Measurements from ENCODE around the gene NELL1.
A peak's percentile ranks its signal among the peaks of the same experiment; 100 is the strongest.

NELL1 gene

GRCh38 chr11:21520244-21520643 is 850.9 kb downstream of the NELL1 start:
- no peak for DNase-seq

DNA sequence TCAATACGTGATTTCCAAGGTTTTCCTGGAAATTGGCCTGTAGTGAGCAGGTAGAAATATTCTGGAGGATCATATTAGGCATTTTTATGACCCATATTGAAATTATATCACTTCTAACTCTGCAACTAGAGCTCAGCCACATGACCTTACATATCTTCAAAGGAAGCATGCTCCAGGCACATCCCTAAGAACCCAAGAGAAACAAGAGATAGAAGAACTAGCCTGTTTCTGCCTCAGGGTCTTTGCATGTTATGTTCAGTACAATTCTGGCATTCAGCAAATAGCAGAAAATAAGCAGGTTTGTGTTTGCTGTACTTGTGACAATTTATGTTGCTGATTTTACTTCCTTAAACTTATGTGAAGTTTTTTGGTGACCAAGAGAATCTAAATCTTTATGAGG is 859.8 kb downstream of the NELL1 start:
- no peak for DNase-seq

DNA sequence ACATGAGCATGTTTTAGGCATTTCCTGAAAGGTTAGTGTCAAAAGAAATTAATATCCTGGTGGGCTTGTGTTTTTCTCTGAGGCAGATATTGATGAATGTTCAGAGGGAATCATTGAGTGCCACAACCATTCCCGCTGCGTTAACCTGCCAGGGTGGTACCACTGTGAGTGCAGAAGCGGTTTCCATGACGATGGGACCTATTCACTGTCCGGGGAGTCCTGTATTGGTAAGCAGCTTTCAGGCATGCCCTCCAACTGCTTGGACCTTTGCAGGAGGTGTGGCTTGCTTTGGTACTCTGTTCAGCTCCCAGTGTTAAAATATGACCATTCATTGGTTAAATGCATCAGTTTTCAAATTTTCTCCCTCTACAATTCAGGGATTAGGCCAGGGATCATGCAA is 864.9 kb downstream of the NELL1 start:
- no peak for DNase-seq

DNA sequence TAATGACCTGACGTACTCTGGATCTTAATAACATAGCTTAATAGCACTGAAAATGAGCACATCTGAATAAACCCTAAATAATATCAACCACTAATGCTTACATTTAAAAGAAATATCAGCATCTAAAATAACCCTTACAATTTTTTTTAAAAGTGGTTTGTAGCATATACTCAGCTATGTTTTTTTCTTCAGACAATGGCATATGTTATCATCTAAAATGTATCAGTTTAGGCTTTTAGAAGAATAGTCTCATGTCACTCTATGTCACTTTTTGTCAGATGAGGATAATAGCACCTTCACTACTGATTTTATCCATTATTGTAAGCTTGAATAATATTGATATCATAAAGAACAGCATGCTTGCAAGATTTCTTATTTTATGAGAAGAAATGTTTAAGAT is 868.6 kb downstream of the NELL1 start:
- DNase-seq = no peak

GRCh38 chr11:21541187-21541751 is 871.9 kb downstream of the NELL1 start:
- no peak for DNase-seq

- no peak for DNase-seq
Observed at GRCh38 chr11:21543901-21544300, 874.5 kb downstream of the NELL1 start.

DNA sequence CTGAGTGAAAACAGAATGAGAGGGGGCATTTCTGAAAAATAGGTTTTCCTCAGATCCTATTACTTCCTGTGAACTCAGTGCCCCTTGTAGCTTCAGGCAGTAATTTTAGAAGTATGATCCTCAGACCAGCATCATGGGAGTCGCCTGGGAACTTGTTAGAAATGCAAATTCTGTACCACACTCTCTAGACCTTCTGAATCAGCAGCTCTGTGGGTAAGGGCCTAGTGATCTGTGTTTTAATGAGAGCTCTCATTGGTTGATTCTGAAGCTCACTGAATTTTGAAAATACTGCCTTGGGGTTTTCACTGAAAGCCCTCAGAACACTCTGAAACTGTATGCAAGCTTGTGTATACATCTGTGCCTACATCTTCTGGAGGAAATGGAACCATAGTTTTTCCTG is 876.3 kb downstream of the NELL1 start:
- no peak for DNase-seq

DNA sequence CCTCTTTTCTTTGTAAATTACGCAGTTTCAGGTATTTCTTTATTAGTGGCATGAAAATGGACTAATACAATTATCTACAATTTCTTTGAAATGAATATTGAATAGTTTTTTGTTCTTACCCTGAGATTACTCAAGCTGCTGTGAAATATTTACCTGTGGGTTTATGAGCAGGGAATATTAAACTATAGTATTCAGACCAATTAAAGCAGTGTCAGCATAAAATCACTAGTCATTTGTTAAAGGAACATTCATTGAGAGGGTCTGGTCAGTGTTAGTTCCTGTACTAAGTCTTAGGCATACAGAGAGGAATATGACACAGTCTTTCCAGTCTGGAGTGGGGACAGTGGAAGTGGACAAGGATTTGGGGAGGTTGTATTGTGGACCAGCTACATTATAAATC is 877.3 kb downstream of the NELL1 start:
- no peak for DNase-seq

DNA sequence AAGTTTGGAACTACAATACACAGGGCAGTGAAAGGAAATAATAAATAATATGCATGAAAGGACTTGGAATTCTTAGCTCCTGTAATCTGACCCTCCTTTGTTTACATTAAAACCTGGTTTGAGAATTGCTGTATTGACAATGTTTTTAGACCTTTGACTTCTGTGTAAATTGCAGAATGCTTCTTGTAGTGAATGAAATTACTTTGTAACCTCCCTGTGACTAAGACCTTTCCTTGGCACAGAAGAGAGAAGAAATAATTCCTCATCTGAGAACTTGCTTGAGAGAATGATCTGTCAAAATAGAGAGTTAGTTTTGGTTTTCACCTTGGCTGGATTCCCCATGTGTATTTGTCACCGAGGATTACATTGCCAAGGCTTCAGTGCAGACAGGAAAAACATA is 883.5 kb downstream of the NELL1 start:
- DNase-seq = no peak

- no peak for DNase-seq
Observed at GRCh38 chr11:21553795-21554194, 884.4 kb downstream of the NELL1 start.

- DNase-seq = no peak
Observed at GRCh38 chr11:21554284-21554683, 884.9 kb downstream of the NELL1 start.

- DNase-seq = no peak
Observed at GRCh38 chr11:21556926-21557325, 887.5 kb downstream of the NELL1 start.

- DNase-seq = no peak
Observed at GRCh38 chr11:21560466-21560975, 891.1 kb downstream of the NELL1 start.

DNA sequence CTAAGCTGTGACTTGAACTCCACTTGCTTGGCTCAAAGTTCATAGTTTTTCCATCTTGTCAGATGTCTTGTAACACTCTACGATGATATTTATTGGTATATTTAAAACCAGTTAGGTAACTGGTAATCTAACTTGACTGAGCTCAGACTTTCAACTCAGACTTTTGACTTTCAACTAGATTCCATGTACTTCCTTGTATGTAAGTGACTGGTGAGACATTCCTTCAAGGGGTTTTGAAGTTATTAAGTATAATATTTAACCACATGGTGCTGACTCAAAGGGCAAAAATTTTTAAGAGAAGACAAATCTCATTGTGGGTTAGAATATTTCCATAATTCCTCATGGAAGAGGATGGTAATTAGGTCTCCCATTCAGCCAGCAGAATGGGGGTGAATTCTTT is 892.2 kb downstream of the NELL1 start:
- no peak for DNase-seq

DNA sequence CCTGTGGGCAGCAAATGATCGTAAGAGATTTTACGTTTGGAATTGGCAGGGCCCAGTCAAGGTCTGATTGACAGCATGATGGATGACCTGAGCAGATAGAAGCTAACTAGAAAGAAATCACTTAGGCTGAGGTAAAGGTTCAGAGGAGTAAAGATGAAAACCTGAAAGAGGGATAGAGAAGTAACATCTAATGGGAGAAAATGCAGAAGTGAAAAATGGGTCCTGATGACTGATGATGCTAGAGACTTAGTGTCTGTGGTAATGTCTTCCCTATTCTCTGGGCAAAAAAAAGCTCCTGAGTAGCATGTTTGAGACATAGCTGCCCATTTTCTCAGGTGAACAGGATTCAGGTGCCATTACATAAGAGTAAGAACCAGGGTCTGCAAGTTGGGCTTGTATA is 894.7 kb downstream of the NELL1 start:
- DNase-seq = no peak

DNA sequence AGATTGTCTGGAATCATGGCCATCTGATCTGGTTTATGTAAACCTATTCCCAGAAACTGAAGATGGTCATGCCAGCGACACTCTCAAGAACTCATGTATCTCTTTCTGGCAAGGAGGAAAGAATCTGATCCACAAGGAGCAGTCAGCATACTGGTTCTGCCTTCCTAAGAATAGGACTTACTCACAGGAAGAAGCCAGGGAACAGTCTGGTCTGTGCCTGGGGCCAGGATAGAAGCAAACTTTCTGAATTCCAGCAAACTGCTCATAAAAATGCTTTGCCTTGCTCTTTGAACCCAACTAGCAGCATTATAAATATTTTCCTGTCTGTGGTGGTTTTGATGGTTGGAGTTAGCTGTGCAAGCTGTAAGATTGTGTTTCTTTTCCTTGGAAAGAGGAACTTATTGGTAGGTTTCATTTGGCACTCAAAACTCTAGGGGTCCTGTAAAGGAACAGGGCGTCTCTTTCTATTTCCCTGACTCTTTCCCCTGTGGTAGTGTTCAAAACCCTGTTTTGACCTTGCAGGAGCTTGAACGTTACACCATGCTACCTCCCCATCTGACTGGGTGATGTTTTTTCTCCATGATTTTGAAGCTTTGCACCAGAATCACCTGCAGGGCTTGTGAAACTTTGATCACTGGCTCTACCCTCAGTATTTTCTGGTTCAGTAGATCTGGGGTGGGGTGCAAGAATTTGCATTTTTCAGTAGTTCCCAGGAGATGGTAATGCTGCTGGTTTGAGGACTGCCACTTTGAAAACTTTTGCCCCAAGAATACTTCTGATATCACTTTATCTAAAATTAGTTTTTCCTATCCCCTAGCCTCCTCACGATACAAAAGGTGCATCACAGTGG is 895.7 kb downstream of the NELL1 start:
- DNase-seq = peak; percentile 40 to 43

DNA sequence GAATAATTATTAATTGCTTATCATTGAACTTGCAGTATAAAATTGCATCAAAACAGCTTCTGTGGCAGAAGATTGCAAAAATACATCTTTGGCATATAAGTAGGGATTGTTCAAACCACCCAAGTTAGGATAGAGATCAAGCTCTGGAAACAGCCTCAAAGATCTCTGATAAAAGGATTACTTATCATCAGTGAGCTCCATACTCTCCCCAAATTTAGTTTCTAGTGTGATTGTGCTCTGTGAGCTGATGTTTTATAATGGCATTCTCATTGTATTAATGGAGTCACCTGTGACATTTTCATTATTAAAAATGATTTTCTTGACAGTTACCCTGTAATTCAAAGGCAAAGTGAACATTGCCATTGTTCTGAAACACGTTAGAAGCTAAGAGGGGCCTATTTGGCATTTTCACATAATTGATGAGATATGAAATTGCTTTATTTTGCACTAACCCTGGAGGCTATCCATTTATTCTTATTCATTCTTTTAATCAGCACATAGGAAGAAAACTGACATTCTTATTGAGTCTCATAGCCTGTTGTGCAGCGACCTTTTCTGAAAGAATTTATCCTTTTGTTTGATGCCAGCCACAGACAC is 897.2 kb downstream of the NELL1 start:
- no peak for DNase-seq

- no peak for DNase-seq
Observed at GRCh38 chr11:21567645-21568290, 898.4 kb downstream of the NELL1 start.

DNA sequence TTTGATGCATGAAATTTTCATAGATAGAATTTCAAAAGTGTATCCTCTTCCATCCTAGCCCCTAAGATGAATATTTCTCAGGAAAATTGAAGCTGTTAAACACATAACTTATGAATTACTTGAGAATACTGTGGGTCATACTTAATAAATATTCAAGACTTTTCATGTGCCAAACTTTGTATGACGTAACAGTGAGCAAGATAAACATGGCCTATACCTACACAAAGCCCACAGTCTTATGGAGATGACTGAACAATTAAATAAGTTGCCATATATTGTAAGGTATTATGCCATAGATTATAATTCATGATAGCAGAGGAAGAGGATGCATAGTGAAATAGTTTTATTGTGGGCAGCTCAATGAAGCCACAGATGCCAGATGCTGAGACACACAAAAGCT is 902.8 kb downstream of the NELL1 start:
- no peak for DNase-seq

DNA sequence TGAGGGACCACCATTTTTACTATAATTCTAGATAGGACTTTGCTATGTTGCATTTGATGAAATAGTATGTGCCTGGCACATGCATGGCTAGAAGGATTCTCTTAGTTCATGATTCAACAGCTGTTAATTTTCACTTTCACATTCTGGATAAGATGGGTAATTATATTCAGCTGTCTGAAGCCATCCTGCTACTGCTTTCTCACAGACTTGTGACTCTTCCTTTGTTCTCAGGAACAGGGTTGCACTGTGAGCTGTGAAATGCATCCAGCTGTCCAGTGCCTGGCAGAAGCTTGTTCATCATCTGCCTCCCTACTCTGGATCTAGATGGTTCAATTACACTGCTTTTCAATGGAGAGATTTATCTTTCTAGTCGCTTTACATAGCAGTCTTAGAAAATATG is 913.4 kb downstream of the NELL1 start:
- no peak for DNase-seq

DNA sequence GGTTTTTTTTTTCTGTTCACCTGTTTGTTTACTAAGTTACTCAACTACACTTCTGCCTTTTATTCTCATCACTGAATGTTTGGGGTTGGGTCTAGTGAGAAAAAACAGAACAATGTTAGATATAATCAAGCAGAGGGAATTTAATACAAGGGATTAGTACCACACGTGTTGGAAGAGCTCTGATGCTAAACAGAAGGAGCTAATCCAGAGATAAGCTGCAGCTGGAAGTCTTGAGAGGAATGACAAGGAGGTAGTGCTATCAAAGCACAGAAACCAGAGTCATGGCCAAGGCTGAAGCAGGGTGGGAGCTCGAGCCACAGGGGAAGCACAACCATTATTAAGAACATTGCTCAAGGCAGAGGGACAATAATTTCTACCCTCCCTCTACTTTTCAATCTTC is 919.4 kb downstream of the NELL1 start:
- DNase-seq = no peak

DNA sequence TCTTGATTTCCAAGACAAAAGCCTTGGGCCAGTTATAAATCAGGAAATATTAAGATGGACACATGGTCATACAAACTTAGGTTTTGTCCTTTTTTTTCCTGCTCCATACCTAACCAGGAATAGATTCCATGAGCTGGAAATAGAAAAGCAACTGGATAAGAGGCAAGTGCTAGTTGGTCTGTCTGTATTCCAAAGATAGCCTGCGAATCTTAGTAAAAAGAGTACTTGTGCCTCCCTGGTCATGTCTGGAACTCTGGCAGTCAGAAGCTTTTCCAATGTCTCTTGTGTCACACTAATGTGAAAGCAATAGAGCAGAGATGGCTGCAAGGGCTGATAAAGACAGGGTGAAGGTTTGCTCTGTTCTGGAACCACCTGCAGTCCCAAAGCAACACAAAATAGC is 933.3 kb downstream of the NELL1 start:
- DNase-seq = no peak

DNA sequence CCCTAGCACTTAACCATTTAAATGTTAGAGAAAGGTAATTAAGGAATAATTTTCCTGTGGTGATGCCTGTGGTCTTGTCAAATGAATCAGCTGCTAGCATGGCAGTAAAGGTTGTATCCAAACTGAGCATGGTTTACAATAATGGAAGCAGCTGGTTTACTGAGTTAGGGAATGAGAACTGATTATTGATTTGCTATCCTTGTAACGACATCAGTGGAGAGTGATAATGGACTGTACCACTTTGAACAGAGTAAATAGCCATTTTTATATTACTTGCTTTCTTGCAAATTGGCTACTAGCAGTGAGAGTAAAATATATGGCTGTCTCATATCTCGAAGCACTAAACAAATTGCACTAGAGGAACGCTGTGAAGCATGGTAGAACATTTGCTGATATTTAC is 934.5 kb downstream of the NELL1 start:
- no peak for DNase-seq

DNA sequence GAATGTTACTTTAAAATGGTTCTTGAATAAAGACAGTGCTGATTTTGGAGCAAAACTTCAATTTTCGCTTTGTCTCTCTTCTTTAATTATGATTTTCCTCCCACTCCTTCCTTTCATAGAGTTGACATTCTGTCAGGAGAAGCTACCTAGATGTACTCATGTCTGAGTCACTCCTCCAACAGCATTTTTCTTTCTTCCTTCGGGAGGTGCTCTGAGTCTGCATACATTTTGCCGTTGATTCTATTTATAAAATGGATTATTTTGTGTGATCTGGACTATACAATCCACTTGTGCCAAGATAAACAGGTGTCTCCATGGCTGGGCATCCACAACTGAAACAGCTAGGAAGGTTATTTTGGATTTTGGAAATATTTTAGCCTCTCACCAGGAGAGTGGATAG is 935.2 kb downstream of the NELL1 start:
- no peak for DNase-seq
